ENCODE results near the gene COA6.

DNA sequence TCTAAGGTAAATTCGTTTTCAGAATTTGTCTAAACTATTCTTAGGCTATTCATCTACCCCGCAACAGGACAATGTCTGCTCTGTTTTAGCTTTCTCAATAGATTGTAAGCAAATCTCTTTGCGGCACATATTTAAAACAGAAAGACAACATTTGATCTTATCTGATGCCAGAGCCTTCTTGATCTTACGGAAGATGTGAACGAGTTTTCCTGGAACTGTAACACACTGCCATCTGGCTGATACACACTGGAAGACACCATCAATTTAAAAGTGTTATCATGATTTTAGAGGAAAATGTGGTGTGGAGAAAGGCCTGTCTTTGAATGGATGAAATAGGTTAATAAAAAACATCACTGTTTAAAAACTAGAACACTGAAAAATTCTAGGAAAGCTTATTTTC lies 36.1 kb downstream of the COA6 start:
- TF ChIP-seq, protein P1, sequence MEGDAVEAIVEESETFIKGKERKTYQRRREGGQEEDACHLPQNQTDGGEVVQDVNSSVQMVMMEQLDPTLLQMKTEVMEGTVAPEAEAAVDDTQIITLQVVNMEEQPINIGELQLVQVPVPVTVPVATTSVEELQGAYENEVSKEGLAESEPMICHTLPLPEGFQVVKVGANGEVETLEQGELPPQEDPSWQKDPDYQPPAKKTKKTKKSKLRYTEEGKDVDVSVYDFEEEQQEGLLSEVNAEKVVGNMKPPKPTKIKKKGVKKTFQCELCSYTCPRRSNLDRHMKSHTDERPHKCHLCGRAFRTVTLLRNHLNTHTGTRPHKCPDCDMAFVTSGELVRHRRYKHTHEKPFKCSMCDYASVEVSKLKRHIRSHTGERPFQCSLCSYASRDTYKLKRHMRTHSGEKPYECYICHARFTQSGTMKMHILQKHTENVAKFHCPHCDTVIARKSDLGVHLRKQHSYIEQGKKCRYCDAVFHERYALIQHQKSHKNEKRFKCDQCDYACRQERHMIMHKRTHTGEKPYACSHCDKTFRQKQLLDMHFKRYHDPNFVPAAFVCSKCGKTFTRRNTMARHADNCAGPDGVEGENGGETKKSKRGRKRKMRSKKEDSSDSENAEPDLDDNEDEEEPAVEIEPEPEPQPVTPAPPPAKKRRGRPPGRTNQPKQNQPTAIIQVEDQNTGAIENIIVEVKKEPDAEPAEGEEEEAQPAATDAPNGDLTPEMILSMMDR (IDR thresholded peaks at IDR 0.05) = no peak
- no peak for TF ChIP-seq POLR2A (IDR thresholded peaks at IDR 0.05)

Measured in thyroid gland (tissue), 4 donors.